HG02870 (cell line): ENCODE results near the gene ANKFN1.
"Not testable (repeated sequence)": the region's sequence is repeated elsewhere in the genome, so short reads cannot be mapped to it uniquely, and the experiment has no call there.

Experiments used
- ATAC-seq: cut with Tn5 transposase; IDR thresholded peaks from one replicate; pipeline ENCODE4 v1.9.1; 2021; ENCODE audit warnings: mild to moderate bottlenecking, moderate library complexity; ENCODE audit not compliant: unreplicated experiment

ANKFN1 gene

GRCh38 chr17:56288786-56289185 is 135.5 kb downstream of the ANKFN1 start:
- not testable (repeated sequence) for ATAC-seq

- ATAC-seq, result no peak
Observed at GRCh38 chr17:56289321-56289720, 136.0 kb downstream of the ANKFN1 start.

GRCh38 chr17:56290101-56290801 is 137.0 kb downstream of the ANKFN1 start:
- no peak for ATAC-seq

GRCh38 chr17:56290802-56291118 is 137.5 kb downstream of the ANKFN1 start:
- no peak for ATAC-seq

- ATAC-seq, result no peak
Observed at GRCh38 chr17:56291226-56291805, 138.0 kb downstream of the ANKFN1 start.

- no peak for ATAC-seq
Observed at GRCh38 chr17:56292010-56292409, 138.7 kb downstream of the ANKFN1 start.

- no peak for ATAC-seq
Observed at GRCh38 chr17:56292578-56292977, 139.3 kb downstream of the ANKFN1 start.

GRCh38 chr17:56297184-56297583 is 143.9 kb downstream of the ANKFN1 start:
- no peak for ATAC-seq

GRCh38 chr17:56298846-56299245 is 145.6 kb downstream of the ANKFN1 start:
- no peak for ATAC-seq

- no peak for ATAC-seq
Observed at GRCh38 chr17:56300144-56300543, 146.9 kb downstream of the ANKFN1 start.

GRCh38 chr17:56305007-56305406 is 151.7 kb downstream of the ANKFN1 start:
- ATAC-seq, result no peak

- no peak for ATAC-seq
Observed at GRCh38 chr17:56309897-56310296, 156.6 kb downstream of the ANKFN1 start.

GRCh38 chr17:56310782-56311181 is 157.5 kb downstream of the ANKFN1 start:
- no peak for ATAC-seq

- ATAC-seq, result no peak
Observed at GRCh38 chr17:56313201-56313600, 159.9 kb downstream of the ANKFN1 start.

GRCh38 chr17:56314026-56314425 is 160.8 kb downstream of the ANKFN1 start:
- no peak for ATAC-seq

- no peak for ATAC-seq
Observed at GRCh38 chr17:56314984-56315602, 161.8 kb downstream of the ANKFN1 start.

- no peak for ATAC-seq
Observed at GRCh38 chr17:56316604-56317003, 163.3 kb downstream of the ANKFN1 start.

GRCh38 chr17:56317351-56318208 is 164.3 kb downstream of the ANKFN1 start:
- ATAC-seq, result no peak

- ATAC-seq, result no peak
Observed at GRCh38 chr17:56319531-56319930, 166.3 kb downstream of the ANKFN1 start.

GRCh38 chr17:56320443-56320842 is 167.2 kb downstream of the ANKFN1 start:
- ATAC-seq, result no peak

- ATAC-seq, result no peak
Observed at GRCh38 chr17:56322991-56323390, 169.7 kb downstream of the ANKFN1 start.

GRCh38 chr17:56324676-56325075 is 171.4 kb downstream of the ANKFN1 start:
- ATAC-seq, result no peak
